ENCODE data around the gene EEF1AKMT2. TPM values are rescaled to one million over a fixed set of nuclear protein-coding genes. Genes with fewer than 3 reads are reported as not detected.

Gene EEF1AKMT2
- total RNA-seq, 1 experiment from 2014 or later: 32.2 TPM

GRCh38 chr10:124725171-124725631 lies 66.5 kb downstream of the EEF1AKMT2 start:
- ChIA-PET CTCF (no interaction called here), POLR2A (ENCODE audit: low non-redundant PET) (no interaction called here)
- Histone ChIP-seq H3K27me3 (replicated peaks; ENCODE audit: insufficient read depth, low read depth, low read length, poor library complexity) (no peaks in the 10 kb centered on the region), H3K36me3 (ENCODE audit: insufficient read depth, low read length, poor library complexity, severe bottlenecking) (no peaks in the 10 kb centered on the region), H3K4me3 (ENCODE audit: low read depth, low read length, poor library complexity, severe bottlenecking) (no peak overlapping the region), H3K9me3 (ENCODE audit: low read depth, low read length, poor library complexity, severe bottlenecking) (no peaks in the 10 kb centered on the region), H3K27ac (ENCODE audit: low read depth, low read length, poor library complexity, severe bottlenecking) (no peak overlapping the region), H3K4me1 (ENCODE audit: insufficient read depth, low read length, poor library complexity, severe bottlenecking) (no peaks in the 10 kb centered on the region)
- DNase-seq (ENCODE audit: low spot score): no peak
- intact Hi-C loops (cut with micrococcal nuclease; ENCODE audit: unreplicated experiment): no loop called here
- BruUV-seq (replicated peaks): no TSS peak
- TF ChIP-seq EZH2 (IDR thresholded peaks at IDR 0.05; ENCODE audit: borderline replicate concordance, low read depth, low read length, poor library complexity, severe bottlenecking) (no peak), CTCF (conservative IDR thresholded peaks at IDR 0.05; ENCODE audit: low read depth, low read length) (no peak)

- Histone ChIP-seq H3K36me3 (ENCODE audit: insufficient read depth, low read length, poor library complexity, severe bottlenecking) (no peaks in the 10 kb centered on the region), H3K4me1 (ENCODE audit: insufficient read depth, low read length, poor library complexity, severe bottlenecking) (peaks cover 2% of the 10 kb centered on the region), H3K27me3 (replicated peaks; ENCODE audit: insufficient read depth, low read depth, low read length, poor library complexity) (no peaks in the 10 kb centered on the region), H3K27ac (ENCODE audit: low read depth, low read length, poor library complexity, severe bottlenecking) (no peak overlapping the region), H3K4me3 (ENCODE audit: low read depth, low read length, poor library complexity, severe bottlenecking) (no peak overlapping the region), H3K9me3 (ENCODE audit: low read depth, low read length, poor library complexity, severe bottlenecking) (no peaks in the 10 kb centered on the region)
- no peak for TF ChIP-seq CTCF (conservative IDR thresholded peaks at IDR 0.05; ENCODE audit: low read depth, low read length)
- no peak for TF ChIP-seq EZH2 (IDR thresholded peaks at IDR 0.05; ENCODE audit: borderline replicate concordance, low read depth, low read length, poor library complexity, severe bottlenecking)
- BruUV-seq (replicated peaks): no TSS peak
- intact Hi-C loops (cut with micrococcal nuclease; ENCODE audit: unreplicated experiment): no loop called here
- CTCF ChIA-PET: interaction anchor here (0.6 kb wide), 1 partner anchor 21 kb away, joined by 4 read pairs; no protein-coding TSS in a partner anchor
- POLR2A ChIA-PET (ENCODE audit: low non-redundant PET): no interaction called here
- DNase-seq (ENCODE audit: low spot score): no peak
Observed at GRCh38 chr10:124724279-124725027, 67.2 kb downstream of the EEF1AKMT2 start.

GRCh38 chr10:124723826-124724225 lies 67.9 kb downstream of the EEF1AKMT2 start:
- no peaks in the 10 kb centered on the region for H3K36me3 ChIP-seq (ENCODE audit: insufficient read depth, low read length, poor library complexity, severe bottlenecking)
- H3K27ac ChIP-seq (ENCODE audit: low read depth, low read length, poor library complexity, severe bottlenecking): peak overlapping the region; percentile 32
- H3K9me3 ChIP-seq (ENCODE audit: low read depth, low read length, poor library complexity, severe bottlenecking): no peaks in the 10 kb centered on the region
- no peaks in the 10 kb centered on the region for H3K27me3 ChIP-seq (replicated peaks; ENCODE audit: insufficient read depth, low read depth, low read length, poor library complexity)
- no peak for DNase-seq (ENCODE audit: low spot score)
- no peak overlapping the region for H3K4me3 ChIP-seq (ENCODE audit: low read depth, low read length, poor library complexity, severe bottlenecking)
- CTCF ChIA-PET: interaction anchor here (0.6 kb wide), 1 partner anchor 20 kb away, joined by 4 read pairs; no protein-coding TSS in a partner anchor
- POLR2A ChIA-PET (ENCODE audit: low non-redundant PET): no interaction called here
- peaks cover 8% of the 10 kb centered on the region for H3K4me1 ChIP-seq (ENCODE audit: insufficient read depth, low read length, poor library complexity, severe bottlenecking)
- BruUV-seq (replicated peaks): no TSS peak
- intact Hi-C loops (cut with micrococcal nuclease; ENCODE audit: unreplicated experiment): no loop called here
- TF ChIP-seq EZH2 (IDR thresholded peaks at IDR 0.05; ENCODE audit: borderline replicate concordance, low read depth, low read length, poor library complexity, severe bottlenecking) (no peak), CTCF (conservative IDR thresholded peaks at IDR 0.05; ENCODE audit: low read depth, low read length) (no peak)
